Neural progenitor cell (in vitro differentiated cells): Measurements from ENCODE around the gene PDIA5.

Experiments used
- CTCF ChIP-seq: fragments of 200-600 bp; sonication (generic); IDR thresholded peaks from 2 replicates; pipeline ENCODE4 v1.5.1; 2017; ENCODE audit warnings: antibody characterized with exemption, mild to moderate bottlenecking
- EZH2 ChIP-seq: fragments of 200-600 bp; sonication (generic); IDR thresholded peaks from 2 replicates; pipeline ENCODE4 v1.6.1; 2017; ENCODE audit warnings: antibody characterized with exemption, mild to moderate bottlenecking, moderate library complexity

DNA sequence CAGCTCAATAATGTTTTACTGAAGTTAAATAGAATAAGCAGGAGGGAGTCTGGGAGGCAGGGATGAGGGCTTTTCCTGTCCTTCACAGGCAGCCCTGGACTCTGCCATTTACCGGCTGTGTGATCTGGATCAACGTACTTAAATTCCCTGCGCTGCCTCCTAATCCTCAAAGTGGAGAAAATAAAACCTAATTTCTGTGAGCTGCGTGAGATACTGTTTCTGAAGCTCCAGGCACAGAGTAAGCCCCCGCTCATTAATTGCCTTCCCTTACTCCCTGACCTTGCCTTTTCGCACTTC lies 278 bp upstream of the PDIA5 start:
- TF ChIP-seq CTCF: no peak
- no peak for TF ChIP-seq EZH2
